Epithelial cell of proximal tubule (primary cell): ENCODE data around the gene TMEM106A. TPM values are rescaled to one million over a fixed set of nuclear protein-coding genes. Genes with fewer than 3 reads are reported as not detected.
"Not testable (repeated sequence)": the region's sequence is repeated elsewhere in the genome, so short reads cannot be mapped to it uniquely, and the experiment has no call there.

ENCODE experiments used
- DNase-seq: peaks from one replicate; pipeline ENCODE4 v3.0.0-alpha.2; 2011; ENCODE audit warnings: low read depth
- H3K4me3 ChIP-seq: 2 replicates; pipeline ENCODE4 v1.5.1; 2011; ENCODE audit warnings: low read depth, mild to moderate bottlenecking, low read length
- total RNA-seq: library from RNA; depleted of rRNA; stranded (reverse); fragments of >200 nt; gene quantifications from 2 replicates; pipeline ENCODE4 v1.2.3, GENCODE V29; 2015
- TF ChIP-seq, protein P1 (sequence below): conservative IDR thresholded peaks from 2 replicates; pipeline ENCODE4 v1.5.1; 2012; ENCODE audit warnings: low read depth, mild to moderate bottlenecking, low read length

The TMEM106A gene, protein sequence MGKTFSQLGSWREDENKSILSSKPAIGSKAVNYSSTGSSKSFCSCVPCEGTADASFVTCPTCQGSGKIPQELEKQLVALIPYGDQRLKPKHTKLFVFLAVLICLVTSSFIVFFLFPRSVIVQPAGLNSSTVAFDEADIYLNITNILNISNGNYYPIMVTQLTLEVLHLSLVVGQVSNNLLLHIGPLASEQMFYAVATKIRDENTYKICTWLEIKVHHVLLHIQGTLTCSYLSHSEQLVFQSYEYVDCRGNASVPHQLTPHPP
- 3.2 and 3.3 TPM in 2 replicates for total RNA-seq

DNA sequence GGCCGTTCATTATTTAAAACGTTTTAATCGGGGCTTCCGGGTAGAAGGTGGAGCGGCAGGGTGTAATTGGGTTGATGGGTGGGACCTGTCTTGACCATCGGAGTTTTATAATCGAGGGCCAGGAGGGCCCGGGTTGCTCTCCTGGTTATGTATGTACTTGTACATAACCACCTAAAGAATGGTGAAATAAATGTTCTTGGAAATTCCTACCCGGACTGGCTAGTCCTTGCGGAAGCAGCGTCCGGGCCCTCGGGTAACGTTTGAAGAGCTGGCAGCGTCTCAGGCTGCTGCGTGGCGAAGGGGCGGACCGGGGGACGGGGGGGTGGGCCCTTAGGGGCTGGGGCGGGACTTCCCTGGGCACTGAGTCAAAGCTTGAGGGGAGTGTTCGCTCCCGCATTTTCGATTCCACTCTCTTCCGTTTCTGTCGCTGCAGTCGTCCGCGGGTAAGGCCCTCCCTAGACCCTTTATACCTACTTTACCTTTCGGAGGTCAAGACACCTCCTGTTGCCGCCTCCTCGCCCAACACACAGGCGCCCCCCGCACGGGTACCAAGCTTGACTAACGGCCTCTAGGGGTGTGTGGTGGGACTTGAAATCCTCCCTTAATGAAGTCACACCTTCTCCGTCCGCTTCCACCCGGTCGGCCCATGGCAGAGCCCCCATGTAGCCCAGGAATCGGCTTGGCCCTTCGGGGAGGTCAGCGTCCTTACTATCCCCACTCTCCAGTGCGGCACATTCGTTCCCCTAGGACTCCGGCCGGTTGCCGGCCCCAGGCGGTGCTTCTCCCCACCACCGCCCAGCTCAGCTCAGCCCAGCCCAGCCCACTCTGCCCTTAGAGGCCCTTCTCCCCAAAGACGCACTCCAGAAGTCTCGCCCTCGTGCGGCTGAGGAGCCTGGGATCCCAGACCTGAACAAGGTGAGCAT, at the start of gene TMEM106A:
TMEM106A (plus strand) TSS at position 396 of the 923 bp plus-strand sequence. CDS start 1,167 bp downstream, outside the sequence.
- peak within 1 kb of the TSS; percentile 74 for H3K4me3 ChIP-seq
- peak; percentile 13 for DNase-seq

DNA sequence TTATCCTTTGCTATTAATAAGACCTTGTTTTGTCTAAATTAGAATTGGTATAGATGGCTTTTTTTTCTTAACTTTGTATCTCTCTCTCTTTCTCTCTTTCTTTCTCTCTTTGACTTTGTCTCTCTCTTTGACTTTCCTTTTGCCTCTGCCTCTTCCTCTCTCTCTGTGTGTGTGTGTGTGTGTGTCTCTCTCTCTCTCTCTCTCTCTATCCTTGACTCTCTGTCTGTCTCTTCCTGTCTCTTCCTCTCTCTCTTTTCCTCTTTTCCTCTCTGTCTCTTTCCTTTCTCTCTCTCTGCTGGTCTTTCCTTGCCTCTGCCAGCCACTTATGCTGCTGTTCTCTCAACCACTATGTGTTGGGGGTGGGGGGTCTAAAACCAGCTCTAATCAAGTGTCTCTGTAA, 45.7 kb upstream of the TMEM106A start:
- not testable (repeated sequence) for DNase-seq

More for the DNA sequence above, at the start of gene TMEM106A:
- TF ChIP-seq, protein P1, sequence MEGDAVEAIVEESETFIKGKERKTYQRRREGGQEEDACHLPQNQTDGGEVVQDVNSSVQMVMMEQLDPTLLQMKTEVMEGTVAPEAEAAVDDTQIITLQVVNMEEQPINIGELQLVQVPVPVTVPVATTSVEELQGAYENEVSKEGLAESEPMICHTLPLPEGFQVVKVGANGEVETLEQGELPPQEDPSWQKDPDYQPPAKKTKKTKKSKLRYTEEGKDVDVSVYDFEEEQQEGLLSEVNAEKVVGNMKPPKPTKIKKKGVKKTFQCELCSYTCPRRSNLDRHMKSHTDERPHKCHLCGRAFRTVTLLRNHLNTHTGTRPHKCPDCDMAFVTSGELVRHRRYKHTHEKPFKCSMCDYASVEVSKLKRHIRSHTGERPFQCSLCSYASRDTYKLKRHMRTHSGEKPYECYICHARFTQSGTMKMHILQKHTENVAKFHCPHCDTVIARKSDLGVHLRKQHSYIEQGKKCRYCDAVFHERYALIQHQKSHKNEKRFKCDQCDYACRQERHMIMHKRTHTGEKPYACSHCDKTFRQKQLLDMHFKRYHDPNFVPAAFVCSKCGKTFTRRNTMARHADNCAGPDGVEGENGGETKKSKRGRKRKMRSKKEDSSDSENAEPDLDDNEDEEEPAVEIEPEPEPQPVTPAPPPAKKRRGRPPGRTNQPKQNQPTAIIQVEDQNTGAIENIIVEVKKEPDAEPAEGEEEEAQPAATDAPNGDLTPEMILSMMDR = peak; percentile 33

DNA sequence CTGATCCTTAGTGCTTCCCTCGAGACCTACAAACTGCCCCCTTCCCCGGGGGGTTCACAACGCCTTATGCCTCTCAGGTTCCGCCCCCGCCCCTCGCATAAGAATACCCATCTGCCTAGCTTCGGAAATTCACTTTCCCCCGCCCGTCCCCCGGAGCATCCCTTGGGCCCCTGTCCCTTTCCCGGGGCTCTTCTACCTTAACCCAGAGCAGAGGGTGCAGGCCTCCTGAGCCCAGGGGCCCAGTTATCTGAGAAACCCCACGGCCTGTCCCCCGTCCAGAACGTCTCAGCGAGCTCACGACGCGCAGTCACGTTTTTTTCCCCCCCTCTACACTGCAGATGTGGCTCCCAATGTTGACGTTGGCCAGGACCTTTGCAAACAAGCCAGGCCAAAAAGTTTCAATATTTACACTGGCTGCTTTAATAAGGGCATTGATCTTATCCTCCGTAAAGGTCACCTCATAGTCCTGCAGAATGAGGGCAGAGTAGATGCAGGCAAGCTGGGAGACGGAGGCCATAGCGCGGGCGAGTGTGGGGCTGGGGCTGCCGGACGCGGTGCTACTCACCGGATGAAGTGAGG, 42.0 kb upstream of the TMEM106A start:
- no peak for DNase-seq
- TF ChIP-seq, protein P1 = no peak

More for the DNA sequence above, 45.7 kb upstream of the TMEM106A start:
- H3K4me3 ChIP-seq = not testable (repeated sequence)

DNA sequence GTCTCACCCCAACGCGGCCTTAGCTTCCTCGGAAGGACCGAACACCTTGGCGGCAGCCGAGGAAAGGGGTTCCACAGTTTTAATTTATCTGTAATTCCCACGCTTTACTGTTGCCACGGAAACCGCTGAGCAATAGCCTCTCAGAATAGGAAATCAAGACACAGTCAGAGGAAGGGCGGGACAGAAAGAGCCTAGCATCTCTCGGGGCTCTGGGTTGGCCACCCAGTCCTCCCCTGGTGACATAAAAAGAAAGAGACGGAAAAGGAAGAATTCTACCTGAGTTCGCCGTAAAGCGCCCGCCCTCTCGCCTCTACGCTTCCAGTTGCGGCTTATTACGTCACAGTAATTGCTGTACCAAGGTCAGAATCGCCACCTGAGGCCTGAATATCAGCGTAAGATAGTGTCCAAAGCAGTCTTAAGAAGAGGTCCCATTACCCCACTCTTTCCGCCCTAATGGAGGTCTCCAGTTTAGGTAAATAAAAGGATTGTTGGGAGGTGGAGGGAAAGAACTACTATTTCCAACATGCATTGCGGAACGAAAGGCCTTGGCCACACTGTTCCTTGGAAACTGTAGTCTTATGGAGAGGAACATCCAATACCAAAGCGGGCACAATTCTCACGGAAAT, 41.4 kb upstream of the TMEM106A start:
- TF ChIP-seq, protein P1 = no peak
- H3K4me3 ChIP-seq = peak overlapping the region; percentile 84
- DNase-seq = peak; percentile 90

More for the DNA sequence above, 42.0 kb upstream of the TMEM106A start:
- H3K4me3 ChIP-seq = peak overlapping the region; percentile 84

DNA sequence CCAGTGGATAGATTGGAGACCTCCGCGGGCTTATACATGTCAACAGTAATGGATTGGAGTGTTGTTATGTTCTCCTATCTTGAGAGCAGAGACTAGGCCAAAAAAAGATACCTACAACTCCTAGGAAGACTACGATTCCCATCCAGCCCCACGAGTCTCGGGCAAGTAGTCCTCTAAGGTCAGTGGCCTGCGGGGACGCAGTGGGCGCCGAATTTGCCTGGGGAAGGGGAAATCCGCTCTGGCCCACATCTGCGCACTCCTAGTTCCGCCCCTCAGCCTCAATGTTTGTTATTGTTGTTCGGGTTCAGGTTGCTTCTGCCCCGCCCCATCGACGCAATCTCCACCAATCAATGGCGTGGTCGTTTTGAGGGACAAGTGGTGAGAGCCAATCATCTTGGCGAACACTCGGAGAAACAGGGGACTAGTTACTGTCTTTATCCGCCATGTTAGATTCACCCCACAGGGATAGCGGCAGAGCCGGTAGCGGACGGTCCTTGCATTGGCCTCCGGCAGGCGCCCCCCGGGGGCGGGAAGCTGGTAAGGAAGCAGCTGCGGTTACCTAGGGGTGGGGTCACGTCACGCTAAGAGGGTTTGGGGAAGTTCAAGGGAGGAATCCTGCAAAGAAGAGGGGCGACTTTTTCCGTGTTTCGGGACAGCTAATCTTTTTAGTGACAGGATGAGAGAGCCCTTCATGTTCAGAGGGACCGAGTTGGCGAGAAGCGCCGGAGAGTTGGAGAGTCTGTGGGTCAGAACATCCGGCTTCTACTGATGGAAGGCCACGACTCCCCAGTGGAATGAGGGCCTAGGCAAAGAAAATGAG, 40.7 kb upstream of the TMEM106A start, which contains the start of gene NBR1:
NBR1 (plus strand) TSS at position 449 of the 820 bp plus-strand sequence. CDS start 4,586 bp downstream, outside the sequence.
- TF ChIP-seq, protein P1 = peak; percentile 24
- peak; percentile 90 for DNase-seq
- peak within 1 kb of the TSS; percentile 84 for H3K4me3 ChIP-seq

DNA sequence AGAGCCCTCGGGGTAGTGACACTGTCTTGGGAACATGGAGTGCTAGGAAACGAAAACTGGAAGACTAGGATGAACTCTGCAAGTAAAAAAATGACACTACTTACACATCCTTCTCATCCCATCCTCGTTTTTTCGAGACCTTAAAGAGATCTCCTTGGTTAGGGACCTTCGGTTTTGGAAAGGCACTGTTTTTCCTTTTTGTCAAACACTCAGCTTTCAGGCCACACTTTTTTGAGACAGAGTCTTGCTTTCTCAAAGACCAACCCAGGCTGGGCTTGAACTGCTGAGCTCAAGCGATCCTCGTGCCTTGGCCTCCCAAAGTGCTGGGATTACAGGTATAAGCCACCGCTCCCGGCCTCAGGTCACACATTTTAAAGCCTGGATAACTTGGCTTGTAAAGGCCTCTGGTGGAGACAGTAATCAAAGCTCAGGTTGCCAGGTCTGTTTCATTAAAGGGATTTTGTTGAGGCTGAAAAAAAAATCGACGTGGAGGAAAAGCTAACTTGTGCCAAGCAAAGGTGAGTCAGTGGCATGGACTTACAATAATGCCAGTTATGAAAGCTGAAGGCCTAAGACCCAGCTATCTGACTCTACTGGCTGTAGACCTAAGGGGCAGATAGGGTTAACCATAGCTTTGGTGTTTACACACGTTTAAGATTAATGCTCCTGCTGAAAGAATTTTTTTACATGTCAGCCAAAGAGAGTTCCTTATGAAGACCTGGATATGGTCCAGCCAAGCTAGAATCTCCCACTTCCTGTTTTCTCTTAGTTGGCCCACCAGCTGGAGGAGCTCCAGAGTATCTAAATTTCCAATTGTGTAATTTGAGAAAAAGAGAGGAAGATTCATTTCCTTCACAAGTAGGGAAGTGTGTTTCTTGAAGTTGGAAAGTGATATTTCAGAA, 39.8 kb upstream of the TMEM106A start:
- TF ChIP-seq, protein P1 = peak; percentile 43
- peak; percentile 89 for DNase-seq
- H3K4me3 ChIP-seq = peak overlapping the region; percentile 84
